Osteoblast (primary cell): ENCODE data around the gene HDAC10. TPM values are rescaled to one million over a fixed set of nuclear protein-coding genes. Genes with fewer than 3 reads are reported as not detected.

ENCODE experiments used
- DNase-seq: peaks from one replicate; pipeline ENCODE4 v3.0.0; 2011; ENCODE audit warnings: low spot score, mixed read lengths; ENCODE audit not compliant: insufficient read length; ENCODE audit errors: missing footprints
- H2AFZ ChIP-seq: 2 replicates; pipeline ENCODE4 v1.6.0; 2011; ENCODE audit warnings: mild to moderate bottlenecking, low read length
- H3K27ac ChIP-seq: 2 replicates; pipeline ENCODE4 v1.5.1; 2011; ENCODE audit warnings: mild to moderate bottlenecking, low read depth, low read length, moderate library complexity
- H3K27me3 ChIP-seq: 2 replicates; pipeline ENCODE4 v1.6.0; 2012; ENCODE audit warnings: mild to moderate bottlenecking, control low read depth, inconsistent platforms, low read length, moderate library complexity; ENCODE audit not compliant: insufficient read depth
- H3K36me3 ChIP-seq: 2 replicates; pipeline ENCODE4 v1.5.1; 2011; ENCODE audit warnings: mild to moderate bottlenecking, low read length, control low read depth, moderate library complexity; ENCODE audit not compliant: insufficient read depth
- H3K4me1 ChIP-seq: 2 replicates; pipeline ENCODE4 v1.5.1; 2011; ENCODE audit warnings: mild to moderate bottlenecking, low read length, control low read depth, moderate library complexity; ENCODE audit not compliant: insufficient read depth
- H3K4me2 ChIP-seq: 2 replicates; pipeline ENCODE4 v1.6.0; 2011; ENCODE audit warnings: mild to moderate bottlenecking, low read length; ENCODE audit not compliant: insufficient read depth
- H3K4me3 ChIP-seq: fragments of 200-600 bp; sonication (generic); 3 replicates; pipeline ENCODE4 v1.5.1; 2012; ENCODE audit warnings: mild to moderate bottlenecking, low read length, inconsistent platforms; ENCODE audit not compliant: insufficient read depth
- H3K79me2 ChIP-seq: 2 replicates; pipeline ENCODE4 v1.6.0; 2012; ENCODE audit warnings: mild to moderate bottlenecking, low read length, control low read depth, inconsistent platforms; ENCODE audit not compliant: insufficient read depth
- H3K9me3 ChIP-seq: 2 replicates; pipeline ENCODE4 v1.5.1; 2011; ENCODE audit warnings: low read depth, low read length, control low read depth
- H4K20me1 ChIP-seq: 2 replicates; pipeline ENCODE4 v1.6.0; 2012; ENCODE audit warnings: mild to moderate bottlenecking, low read length, control low read depth; ENCODE audit not compliant: insufficient read depth
- total RNA-seq: library from RNA; depleted of rRNA; stranded (reverse); fragments of >200 nt; gene quantifications from 2 replicates; pipeline ENCODE4 v1.2.3, GENCODE V29; 2012
- TF ChIP-seq, protein P1 (sequence below): IDR thresholded peaks from 2 replicates; pipeline ENCODE4 v1.5.1; 2011; ENCODE audit warnings: mild to moderate bottlenecking, low read depth, low read length, moderate library complexity; ENCODE audit errors: extremely low read depth

The HDAC10 gene
- total RNA-seq, 1 donor: 19.2 TPM

DNA sequence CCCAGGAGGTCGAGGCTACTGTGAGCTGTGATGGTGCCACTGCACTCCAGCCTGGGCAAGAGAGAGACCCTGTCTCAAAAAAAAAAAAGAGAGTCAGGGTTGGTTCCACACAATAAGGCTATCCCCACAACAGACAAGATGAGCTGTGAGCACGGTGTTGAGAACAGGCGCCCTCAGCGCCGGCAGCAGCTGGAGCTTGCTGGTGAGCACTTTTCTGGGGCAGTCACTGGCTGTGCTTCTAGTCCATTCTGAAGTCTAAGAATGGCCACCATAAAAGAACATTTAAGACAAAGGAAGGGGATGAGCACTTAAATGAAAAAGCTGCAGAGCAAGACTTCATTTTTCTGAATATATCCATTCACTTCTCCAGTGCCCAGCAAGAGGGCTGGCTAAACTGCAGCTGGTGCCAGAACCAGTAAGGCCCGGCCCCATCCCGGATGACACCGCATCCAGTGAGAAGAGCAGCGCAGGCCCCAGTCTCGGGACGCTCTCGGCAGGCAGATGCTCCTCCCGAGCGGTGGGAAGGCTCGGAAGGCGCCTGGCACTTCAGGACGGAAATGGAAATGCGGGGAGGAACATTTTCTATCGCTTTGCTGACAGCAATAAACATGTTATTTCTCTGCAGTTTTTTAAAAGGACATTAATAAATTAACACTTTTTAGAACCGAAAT lies 18.4 kb downstream of the HDAC10 start:
- no peak overlapping the region for H3K4me2 ChIP-seq

DNA sequence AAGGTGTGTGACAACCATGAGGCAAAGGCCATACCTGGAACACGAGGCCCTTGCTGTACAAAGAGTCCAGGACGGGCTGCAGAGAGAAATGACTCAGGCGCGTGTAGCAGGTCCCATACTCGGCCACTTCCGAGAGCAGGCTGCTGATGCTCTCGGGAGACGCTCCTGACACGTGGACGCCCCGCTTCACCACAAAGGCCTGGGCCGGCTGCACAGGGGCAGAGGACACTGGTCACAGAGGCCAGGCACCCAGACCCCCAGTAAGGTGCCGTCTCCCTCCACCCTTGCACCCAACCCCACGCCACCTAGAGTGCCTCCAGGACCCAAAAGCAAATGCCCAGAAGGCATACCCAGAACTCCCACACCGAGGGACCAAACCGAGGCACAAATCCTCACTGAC lies 21.7 kb downstream of the HDAC10 start:
- no peak overlapping the region for H3K4me2 ChIP-seq
- TF ChIP-seq, protein P1, sequence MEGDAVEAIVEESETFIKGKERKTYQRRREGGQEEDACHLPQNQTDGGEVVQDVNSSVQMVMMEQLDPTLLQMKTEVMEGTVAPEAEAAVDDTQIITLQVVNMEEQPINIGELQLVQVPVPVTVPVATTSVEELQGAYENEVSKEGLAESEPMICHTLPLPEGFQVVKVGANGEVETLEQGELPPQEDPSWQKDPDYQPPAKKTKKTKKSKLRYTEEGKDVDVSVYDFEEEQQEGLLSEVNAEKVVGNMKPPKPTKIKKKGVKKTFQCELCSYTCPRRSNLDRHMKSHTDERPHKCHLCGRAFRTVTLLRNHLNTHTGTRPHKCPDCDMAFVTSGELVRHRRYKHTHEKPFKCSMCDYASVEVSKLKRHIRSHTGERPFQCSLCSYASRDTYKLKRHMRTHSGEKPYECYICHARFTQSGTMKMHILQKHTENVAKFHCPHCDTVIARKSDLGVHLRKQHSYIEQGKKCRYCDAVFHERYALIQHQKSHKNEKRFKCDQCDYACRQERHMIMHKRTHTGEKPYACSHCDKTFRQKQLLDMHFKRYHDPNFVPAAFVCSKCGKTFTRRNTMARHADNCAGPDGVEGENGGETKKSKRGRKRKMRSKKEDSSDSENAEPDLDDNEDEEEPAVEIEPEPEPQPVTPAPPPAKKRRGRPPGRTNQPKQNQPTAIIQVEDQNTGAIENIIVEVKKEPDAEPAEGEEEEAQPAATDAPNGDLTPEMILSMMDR: no peak
- DNase-seq: no peak

More for the DNA sequence above, 18.4 kb downstream of the HDAC10 start:
- TF ChIP-seq, protein P1: no peak
- peaks cover 29% of the 10 kb centered on the region for H4K20me1 ChIP-seq
- no peak overlapping the region for H3K27ac ChIP-seq
- H3K36me3 ChIP-seq: peaks cover 15% of the 10 kb centered on the region
- H2AFZ ChIP-seq: no peak overlapping the region
- H3K27me3 ChIP-seq: no peaks in the 10 kb centered on the region
- H3K4me3 ChIP-seq: no peak overlapping the region
- peak; percentile 79 for DNase-seq
- H3K79me2 ChIP-seq: peaks cover 40% of the 10 kb centered on the region
- no peaks in the 10 kb centered on the region for H3K9me3 ChIP-seq
- H3K4me1 ChIP-seq: no peaks in the 10 kb centered on the region

DNA sequence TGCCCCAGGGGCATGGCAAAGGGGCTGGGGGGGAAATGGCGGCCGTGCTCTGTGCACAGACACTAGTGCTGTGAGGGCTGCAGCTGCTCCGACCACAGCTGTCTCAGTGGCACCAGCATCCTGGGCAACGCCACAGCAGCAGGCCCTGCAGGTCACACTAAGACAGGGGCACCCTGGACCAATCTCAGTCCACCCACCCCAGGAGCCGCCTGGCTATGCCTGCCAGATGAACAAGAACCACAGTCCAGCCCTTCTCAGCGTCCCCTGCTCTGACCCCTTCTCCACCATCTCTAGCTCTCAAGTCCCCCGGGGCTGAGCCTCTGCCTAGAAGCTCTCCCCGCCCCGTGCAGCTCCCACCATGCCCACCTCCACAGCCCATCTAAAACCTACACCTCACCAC lies 22.7 kb downstream of the HDAC10 start:
- Histone ChIP-seq H2AFZ (no peak overlapping the region), H3K36me3 (peaks cover 29% of the 10 kb centered on the region), H3K27ac (no peak overlapping the region)

More for the DNA sequence above, 21.7 kb downstream of the HDAC10 start:
- peaks cover 9% of the 10 kb centered on the region for H4K20me1 ChIP-seq
- no peak overlapping the region for H2AFZ ChIP-seq
- H3K79me2 ChIP-seq: peaks cover 14% of the 10 kb centered on the region
- H3K27me3 ChIP-seq: no peaks in the 10 kb centered on the region
- peaks cover 22% of the 10 kb centered on the region for H3K36me3 ChIP-seq
- no peaks in the 10 kb centered on the region for H3K4me1 ChIP-seq
- H3K27ac ChIP-seq: no peak overlapping the region
- no peak overlapping the region for H3K4me3 ChIP-seq
- no peaks in the 10 kb centered on the region for H3K9me3 ChIP-seq

DNA sequence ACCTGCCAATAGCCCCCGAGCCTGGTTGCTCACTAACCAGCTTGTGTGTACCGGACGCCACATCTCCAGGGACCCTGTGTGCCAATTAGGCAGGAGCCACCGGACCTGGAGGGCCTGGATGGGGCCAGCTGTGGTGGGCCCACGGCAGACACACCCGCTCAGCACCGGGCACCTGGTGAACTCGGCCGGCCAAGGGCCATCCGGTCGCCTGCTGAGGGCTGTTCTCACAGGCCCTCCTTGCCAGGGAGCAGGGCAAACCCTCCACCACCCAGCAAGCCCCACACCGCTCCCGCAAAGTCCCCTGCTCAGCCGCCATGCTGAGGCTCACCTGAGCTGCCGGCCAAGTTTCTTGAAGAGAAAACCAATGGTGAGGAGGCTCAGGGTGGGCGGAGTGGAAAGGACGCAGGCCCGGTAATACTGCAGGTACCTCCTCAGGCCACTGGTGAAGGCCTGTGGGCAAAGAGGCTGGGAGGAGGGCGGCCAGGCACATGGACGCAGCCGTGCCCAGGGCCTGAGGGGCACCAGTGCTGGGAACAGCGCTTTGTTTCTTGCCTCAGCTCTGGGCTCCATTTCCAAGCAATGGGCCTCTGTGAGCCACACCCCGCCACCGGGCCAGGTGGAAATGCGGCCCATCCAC lies 23.4 kb downstream of the HDAC10 start:
- Histone ChIP-seq H3K36me3 (peaks cover 23% of the 10 kb centered on the region), H3K4me1 (no peaks in the 10 kb centered on the region)
- TF ChIP-seq, protein P1: no peak

More for the DNA sequence above, 22.7 kb downstream of the HDAC10 start:
- Histone ChIP-seq H4K20me1 (no peaks in the 10 kb centered on the region), H3K4me2 (no peak overlapping the region), H3K27me3 (no peaks in the 10 kb centered on the region), H3K4me1 (no peaks in the 10 kb centered on the region), H3K4me3 (no peak overlapping the region), H3K79me2 (peaks cover 6% of the 10 kb centered on the region), H3K9me3 (no peaks in the 10 kb centered on the region)
- no peak for DNase-seq
- TF ChIP-seq, protein P1: no peak

More for the DNA sequence above, 23.4 kb downstream of the HDAC10 start:
- peak; percentile 42 for DNase-seq
- Histone ChIP-seq H3K4me3 (no peak overlapping the region), H3K9me3 (no peaks in the 10 kb centered on the region), H3K4me2 (no peak overlapping the region), H3K79me2 (peaks cover 6% of the 10 kb centered on the region), H4K20me1 (no peaks in the 10 kb centered on the region), H3K27me3 (no peaks in the 10 kb centered on the region), H3K27ac (no peak overlapping the region), H2AFZ (no peak overlapping the region)
